GM23338 (cell line): ENCODE measurements around the gene BATF3. TPM values are rescaled to one million over a fixed set of nuclear protein-coding genes. Genes with fewer than 3 reads are reported as not detected.

Experiments
- ATAC-seq: fragments of 200-7000 bp; cut with Tn5 transposase; 3 replicates; pipeline ENCODE4 v1.9.1; 2020
- DNase-seq: peaks from one replicate; pipeline ENCODE4 v3.0.0-alpha.2; 2015; ENCODE audit warnings: low spot score
- H2AFZ ChIP-seq: fragments of 200-600 bp; sonication (generic); 2 replicates; pipeline ENCODE4 v1.8.0; 2016; ENCODE audit warnings: antibody characterized with exemption, mild to moderate bottlenecking, moderate library complexity
- H3F3A ChIP-seq: fragments of 200-600 bp; sonication (generic); replicated peaks from 2 replicates; pipeline ENCODE4 v1.8.0; 2017; ENCODE audit warnings: antibody characterized with exemption, mixed run types, low read depth
- H3K27ac ChIP-seq: fragments of 200-600 bp; sonication (generic); 2 replicates; pipeline ENCODE4 v1.6.1; 2016; ENCODE audit warnings: low read depth
- H3K27me3 ChIP-seq: fragments of 200-600 bp; sonication (generic); 2 replicates; pipeline ENCODE4 v1.8.0; 2016; ENCODE audit warnings: mild to moderate bottlenecking, mixed run types, moderate library complexity; ENCODE audit not compliant: insufficient read depth
- H3K36me3 ChIP-seq: fragments of 200-600 bp; sonication (generic); 2 replicates; pipeline ENCODE4 v1.8.0; 2016; ENCODE audit warnings: mild to moderate bottlenecking; ENCODE audit not compliant: insufficient read depth
- H3K4me1 ChIP-seq: fragments of 200-600 bp; sonication (generic); 2 replicates; pipeline ENCODE4 v1.8.0; 2016; ENCODE audit warnings: mild to moderate bottlenecking, moderate library complexity; ENCODE audit not compliant: insufficient read depth
- H3K4me2 ChIP-seq: fragments of 200-600 bp; sonication (generic); 2 replicates; pipeline ENCODE4 v1.7.1; 2017; ENCODE audit warnings: mixed run types
- H3K4me3 ChIP-seq: fragments of 200-600 bp; sonication (generic); 2 replicates; pipeline ENCODE4 v1.6.1; 2016; ENCODE audit warnings: mixed run types
- H3K79me2 ChIP-seq: fragments of 200-600 bp; sonication (generic); replicated peaks from 2 replicates; pipeline ENCODE4 v1.8.0; 2017; ENCODE audit warnings: mild to moderate bottlenecking; ENCODE audit not compliant: insufficient read depth
- H3K9me2 ChIP-seq: fragments of 200-600 bp; sonication (generic); 2 replicates; pipeline ENCODE4 v1.8.0; 2017; ENCODE audit not compliant: insufficient read depth
- H4K20me1 ChIP-seq: fragments of 200-600 bp; sonication (generic); replicated peaks from 2 replicates; pipeline ENCODE4 v1.8.0; 2017; ENCODE audit warnings: mild to moderate bottlenecking; ENCODE audit not compliant: insufficient read depth
- H3K27ac Mint-ChIP-seq: 2 replicates; pipeline ENCODE4 v1.8.0; 2020; ENCODE audit warnings: inconsistent platforms, mild to moderate bottlenecking, moderate library complexity, mixed read lengths
- H3K27me3 Mint-ChIP-seq: 3 replicates; pipeline ENCODE4 v1.8.0; 2022; ENCODE audit warnings: low read depth, mild to moderate bottlenecking, moderate library complexity, mixed read lengths, inconsistent platforms; ENCODE audit not compliant: insufficient read depth, poor library complexity
- H3K36me3 Mint-ChIP-seq: 3 replicates; pipeline ENCODE4 v1.8.0; 2021; ENCODE audit warnings: low read depth, mild to moderate bottlenecking, inconsistent platforms, moderate library complexity, mixed read lengths
- H3K4me1 Mint-ChIP-seq: 3 replicates; pipeline ENCODE4 v1.8.0; 2020; ENCODE audit warnings: mild to moderate bottlenecking, inconsistent platforms, mixed read lengths
- H3K4me3 Mint-ChIP-seq: 3 replicates; pipeline ENCODE4 v1.8.0; 2021; ENCODE audit warnings: moderate library complexity, mild to moderate bottlenecking, inconsistent platforms, mixed read lengths
- H3K9me3 Mint-ChIP-seq: 3 replicates; pipeline ENCODE4 v1.8.0; 2020; ENCODE audit warnings: moderate library complexity, mild to moderate bottlenecking, inconsistent platforms, mixed read lengths
- CREB1 ChIP-seq: fragments of 250-450 bp; sonication (Bioruptor Pico); IDR thresholded peaks from 2 replicates; pipeline ENCODE4 v1.5.0; 2020; ENCODE audit warnings: low read depth, mild to moderate bottlenecking, moderate library complexity
- EZH2 ChIP-seq: fragments of 200-600 bp; sonication (generic); IDR thresholded peaks from one replicate; pipeline ENCODE4 v1.8.0; 2017; ENCODE audit warnings: antibody characterized with exemption, mild to moderate bottlenecking, low read depth; ENCODE audit not compliant: unreplicated experiment
- EZH2phosphoT487 ChIP-seq: fragments of 200-600 bp; sonication (generic); IDR thresholded peaks from one replicate; pipeline ENCODE4 v1.8.1; 2018; ENCODE audit warnings: antibody characterized with exemption; ENCODE audit not compliant: unreplicated experiment
- JUNB ChIP-seq: IDR thresholded peaks from one replicate; pipeline ENCODE4 v1.6.1; 2016; ENCODE audit warnings: antibody characterized with exemption; ENCODE audit not compliant: unreplicated experiment
- NANOG ChIP-seq: IDR thresholded peaks from 2 replicates; pipeline ENCODE4 v1.6.1; 2016; ENCODE audit warnings: antibody characterized with exemption, borderline replicate concordance
- POLR2AphosphoS5 ChIP-seq: IDR thresholded peaks from 2 replicates; pipeline ENCODE4 v1.6.1; 2016; ENCODE audit warnings: antibody characterized with exemption, low read depth
- STAT1 ChIP-seq: IDR thresholded peaks from one replicate; pipeline ENCODE4 v1.6.1; 2016; ENCODE audit warnings: antibody characterized with exemption; ENCODE audit not compliant: unreplicated experiment
- ZNF114 ChIP-seq: fragments of 250-450 bp; sonication (Bioruptor Pico); IDR thresholded peaks from 2 replicates; pipeline ENCODE4 v1.5.0; 2020; ENCODE audit warnings: mild to moderate bottlenecking, moderate library complexity
- ZNF331 ChIP-seq: fragments of 250-450 bp; sonication (Bioruptor Pico); IDR thresholded peaks from 2 replicates; pipeline ENCODE4 v1.5.0; 2020; ENCODE audit warnings: low read depth, mild to moderate bottlenecking, moderate library complexity
- polyA plus RNA-seq: library from polyadenylated mRNA; unstranded; fragments of >200 nt; fragmentation: Nextera tagmentation; extraction: Ambion mirVana; gene quantifications from 2 replicates; pipeline ENCODE4 v1.2.1, GENCODE V29; 2016
- total RNA-seq: library from RNA; depleted of rRNA; stranded (reverse); fragments of >200 nt; shearing (Covaris generic); gene quantifications from 2 replicates; pipeline ENCODE4 v1.2.3, GENCODE V29; 2014
- TF ChIP-seq, protein P1 (sequence below): IDR thresholded peaks from one replicate; pipeline ENCODE4 v1.6.1; 2018; ENCODE audit warnings: antibody characterized with exemption; ENCODE audit not compliant: unreplicated experiment
- TF ChIP-seq, protein P2 (sequence below): fragments of 250-450 bp; sonication (Bioruptor Pico); IDR thresholded peaks from 2 replicates; pipeline ENCODE4 v1.5.0; 2020; ENCODE audit warnings: mild to moderate bottlenecking, moderate library complexity
- TF ChIP-seq, protein P3 (sequence below): IDR thresholded peaks from 2 replicates; pipeline ENCODE4 v1.6.1; 2016; ENCODE audit warnings: antibody characterized with exemption
- TF ChIP-seq, protein P4 (sequence below), 2 experiments: fragments of 200-600 bp in 1 of 2; sonication (generic) in 1 of 2; conservative IDR thresholded peaks; 2 replicates each; pipeline versions ENCODE4 v1.5.1 to v1.6.1; 2016 to 2017; ENCODE audit warnings: antibody characterized with exemption in 2 of 2, low read depth in 2 of 2, mild to moderate bottlenecking in 2 of 2, moderate library complexity in 1 of 2

Gene BATF3
- total and polyA plus RNA-seq, 2 experiments from 2014 or later: 3.6 to 7.8 TPM

DNA sequence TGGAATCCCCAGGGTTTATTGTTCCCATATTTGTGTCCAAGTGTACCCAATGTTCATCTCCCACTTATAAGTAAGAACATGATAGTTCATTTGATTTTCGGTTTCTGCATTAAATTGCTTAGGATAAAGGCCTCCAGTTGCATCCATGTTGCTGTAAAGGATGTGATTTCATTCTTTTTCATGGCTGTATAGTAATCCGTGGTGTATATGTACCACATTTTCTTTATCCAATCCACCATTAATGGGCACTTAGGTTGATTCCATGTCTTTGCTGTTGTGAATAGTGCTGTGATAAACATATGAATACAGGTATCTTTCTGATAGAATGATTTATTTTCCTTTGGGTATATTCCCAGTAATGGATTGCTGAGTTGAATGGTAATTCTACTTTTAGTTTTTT is 20.0 kb upstream of the BATF3 start:
- Mint-ChIP-seq H3K9me3 (peaks cover 11% of the 10 kb centered on the region), H3K36me3 (peaks cover 13% of the 10 kb centered on the region), H3K4me3 (no peak overlapping the region), H3K27me3 (peaks cover 1% of the 10 kb centered on the region), H3K4me1 (no peaks in the 10 kb centered on the region), H3K27ac (no peak overlapping the region)
- no peak overlapping the region for H3K4me3 ChIP-seq
- H3K27ac ChIP-seq: no peak overlapping the region
- ATAC-seq (no peak), DNase-seq (no peak)
- H3K4me2 ChIP-seq: no peak overlapping the region
- no peaks in the 10 kb centered on the region for H3K79me2 ChIP-seq
- H3F3A ChIP-seq: 0 out of 2 replicates have a peak, but pooled peaks cover 4% of the 10 kb centered on the region
- TF ChIP-seq EZH2 (no peak), STAT1 (no peak), ZNF331 (no peak), POLR2AphosphoS5 (no peak), ZNF114 (no peak), NANOG (no peak), JUNB (no peak), EZH2phosphoT487 (no peak), CREB1 (CRISPR knock-in tag) (no peak)
- TF ChIP-seq, protein P1, sequence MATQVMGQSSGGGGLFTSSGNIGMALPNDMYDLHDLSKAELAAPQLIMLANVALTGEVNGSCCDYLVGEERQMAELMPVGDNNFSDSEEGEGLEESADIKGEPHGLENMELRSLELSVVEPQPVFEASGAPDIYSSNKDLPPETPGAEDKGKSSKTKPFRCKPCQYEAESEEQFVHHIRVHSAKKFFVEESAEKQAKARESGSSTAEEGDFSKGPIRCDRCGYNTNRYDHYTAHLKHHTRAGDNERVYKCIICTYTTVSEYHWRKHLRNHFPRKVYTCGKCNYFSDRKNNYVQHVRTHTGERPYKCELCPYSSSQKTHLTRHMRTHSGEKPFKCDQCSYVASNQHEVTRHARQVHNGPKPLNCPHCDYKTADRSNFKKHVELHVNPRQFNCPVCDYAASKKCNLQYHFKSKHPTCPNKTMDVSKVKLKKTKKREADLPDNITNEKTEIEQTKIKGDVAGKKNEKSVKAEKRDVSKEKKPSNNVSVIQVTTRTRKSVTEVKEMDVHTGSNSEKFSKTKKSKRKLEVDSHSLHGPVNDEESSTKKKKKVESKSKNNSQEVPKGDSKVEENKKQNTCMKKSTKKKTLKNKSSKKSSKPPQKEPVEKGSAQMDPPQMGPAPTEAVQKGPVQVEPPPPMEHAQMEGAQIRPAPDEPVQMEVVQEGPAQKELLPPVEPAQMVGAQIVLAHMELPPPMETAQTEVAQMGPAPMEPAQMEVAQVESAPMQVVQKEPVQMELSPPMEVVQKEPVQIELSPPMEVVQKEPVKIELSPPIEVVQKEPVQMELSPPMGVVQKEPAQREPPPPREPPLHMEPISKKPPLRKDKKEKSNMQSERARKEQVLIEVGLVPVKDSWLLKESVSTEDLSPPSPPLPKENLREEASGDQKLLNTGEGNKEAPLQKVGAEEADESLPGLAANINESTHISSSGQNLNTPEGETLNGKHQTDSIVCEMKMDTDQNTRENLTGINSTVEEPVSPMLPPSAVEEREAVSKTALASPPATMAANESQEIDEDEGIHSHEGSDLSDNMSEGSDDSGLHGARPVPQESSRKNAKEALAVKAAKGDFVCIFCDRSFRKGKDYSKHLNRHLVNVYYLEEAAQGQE: no peak
- TF ChIP-seq, protein P2, sequence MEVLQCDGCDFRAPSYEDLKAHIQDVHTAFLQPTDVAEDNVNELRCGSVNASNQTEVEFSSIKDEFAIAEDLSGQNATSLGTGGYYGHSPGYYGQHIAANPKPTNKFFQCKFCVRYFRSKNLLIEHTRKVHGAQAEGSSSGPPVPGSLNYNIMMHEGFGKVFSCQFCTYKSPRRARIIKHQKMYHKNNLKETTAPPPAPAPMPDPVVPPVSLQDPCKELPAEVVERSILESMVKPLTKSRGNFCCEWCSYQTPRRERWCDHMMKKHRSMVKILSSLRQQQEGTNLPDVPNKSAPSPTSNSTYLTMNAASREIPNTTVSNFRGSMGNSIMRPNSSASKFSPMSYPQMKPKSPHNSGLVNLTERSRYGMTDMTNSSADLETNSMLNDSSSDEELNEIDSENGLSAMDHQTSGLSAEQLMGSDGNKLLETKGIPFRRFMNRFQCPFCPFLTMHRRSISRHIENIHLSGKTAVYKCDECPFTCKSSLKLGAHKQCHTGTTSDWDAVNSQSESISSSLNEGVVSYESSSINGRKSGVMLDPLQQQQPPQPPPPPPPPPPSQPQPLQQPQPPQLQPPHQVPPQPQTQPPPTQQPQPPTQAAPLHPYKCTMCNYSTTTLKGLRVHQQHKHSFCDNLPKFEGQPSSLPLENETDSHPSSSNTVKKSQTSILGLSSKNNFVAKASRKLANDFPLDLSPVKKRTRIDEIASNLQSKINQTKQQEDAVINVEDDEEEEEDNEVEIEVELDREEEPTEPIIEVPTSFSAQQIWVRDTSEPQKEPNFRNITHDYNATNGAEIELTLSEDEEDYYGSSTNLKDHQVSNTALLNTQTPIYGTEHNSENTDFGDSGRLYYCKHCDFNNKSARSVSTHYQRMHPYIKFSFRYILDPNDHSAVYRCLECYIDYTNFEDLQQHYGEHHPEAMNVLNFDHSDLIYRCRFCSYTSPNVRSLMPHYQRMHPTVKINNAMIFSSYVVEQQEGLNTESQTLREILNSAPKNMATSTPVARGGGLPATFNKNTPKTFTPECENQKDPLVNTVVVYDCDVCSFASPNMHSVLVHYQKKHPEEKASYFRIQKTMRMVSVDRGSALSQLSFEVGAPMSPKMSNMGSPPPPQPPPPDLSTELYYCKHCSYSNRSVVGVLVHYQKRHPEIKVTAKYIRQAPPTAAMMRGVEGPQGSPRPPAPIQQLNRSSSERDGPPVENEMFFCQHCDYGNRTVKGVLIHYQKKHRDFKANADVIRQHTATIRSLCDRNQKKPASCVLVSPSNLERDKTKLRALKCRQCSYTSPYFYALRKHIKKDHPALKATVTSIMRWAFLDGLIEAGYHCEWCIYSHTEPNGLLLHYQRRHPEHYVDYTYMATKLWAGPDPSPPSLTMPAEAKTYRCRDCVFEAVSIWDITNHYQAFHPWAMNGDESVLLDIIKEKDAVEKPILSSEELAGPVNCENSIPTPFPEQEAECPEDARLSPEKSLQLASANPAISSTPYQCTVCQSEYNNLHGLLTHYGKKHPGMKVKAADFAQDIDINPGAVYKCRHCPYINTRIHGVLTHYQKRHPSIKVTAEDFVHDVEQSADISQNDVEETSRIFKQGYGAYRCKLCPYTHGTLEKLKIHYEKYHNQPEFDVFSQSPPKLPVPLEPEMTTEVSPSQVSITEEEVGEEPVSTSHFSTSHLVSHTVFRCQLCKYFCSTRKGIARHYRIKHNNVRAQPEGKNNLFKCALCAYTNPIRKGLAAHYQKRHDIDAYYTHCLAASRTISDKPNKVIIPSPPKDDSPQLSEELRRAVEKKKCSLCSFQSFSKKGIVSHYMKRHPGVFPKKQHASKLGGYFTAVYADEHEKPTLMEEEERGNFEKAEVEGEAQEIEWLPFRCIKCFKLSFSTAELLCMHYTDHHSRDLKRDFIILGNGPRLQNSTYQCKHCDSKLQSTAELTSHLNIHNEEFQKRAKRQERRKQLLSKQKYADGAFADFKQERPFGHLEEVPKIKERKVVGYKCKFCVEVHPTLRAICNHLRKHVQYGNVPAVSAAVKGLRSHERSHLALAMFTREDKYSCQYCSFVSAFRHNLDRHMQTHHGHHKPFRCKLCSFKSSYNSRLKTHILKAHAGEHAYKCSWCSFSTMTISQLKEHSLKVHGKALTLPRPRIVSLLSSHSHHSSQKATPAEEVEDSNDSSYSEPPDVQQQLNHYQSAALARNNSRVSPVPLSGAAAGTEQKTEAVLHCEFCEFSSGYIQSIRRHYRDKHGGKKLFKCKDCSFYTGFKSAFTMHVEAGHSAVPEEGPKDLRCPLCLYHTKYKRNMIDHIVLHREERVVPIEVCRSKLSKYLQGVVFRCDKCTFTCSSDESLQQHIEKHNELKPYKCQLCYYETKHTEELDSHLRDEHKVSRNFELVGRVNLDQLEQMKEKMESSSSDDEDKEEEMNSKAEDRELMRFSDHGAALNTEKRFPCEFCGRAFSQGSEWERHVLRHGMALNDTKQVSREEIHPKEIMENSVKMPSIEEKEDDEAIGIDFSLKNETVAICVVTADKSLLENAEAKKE (CRISPR knock-in tag): no peak
- TF ChIP-seq, protein P3, sequence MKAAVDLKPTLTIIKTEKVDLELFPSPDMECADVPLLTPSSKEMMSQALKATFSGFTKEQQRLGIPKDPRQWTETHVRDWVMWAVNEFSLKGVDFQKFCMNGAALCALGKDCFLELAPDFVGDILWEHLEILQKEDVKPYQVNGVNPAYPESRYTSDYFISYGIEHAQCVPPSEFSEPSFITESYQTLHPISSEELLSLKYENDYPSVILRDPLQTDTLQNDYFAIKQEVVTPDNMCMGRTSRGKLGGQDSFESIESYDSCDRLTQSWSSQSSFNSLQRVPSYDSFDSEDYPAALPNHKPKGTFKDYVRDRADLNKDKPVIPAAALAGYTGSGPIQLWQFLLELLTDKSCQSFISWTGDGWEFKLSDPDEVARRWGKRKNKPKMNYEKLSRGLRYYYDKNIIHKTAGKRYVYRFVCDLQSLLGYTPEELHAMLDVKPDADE: no peak
- TF ChIP-seq, protein P4, sequence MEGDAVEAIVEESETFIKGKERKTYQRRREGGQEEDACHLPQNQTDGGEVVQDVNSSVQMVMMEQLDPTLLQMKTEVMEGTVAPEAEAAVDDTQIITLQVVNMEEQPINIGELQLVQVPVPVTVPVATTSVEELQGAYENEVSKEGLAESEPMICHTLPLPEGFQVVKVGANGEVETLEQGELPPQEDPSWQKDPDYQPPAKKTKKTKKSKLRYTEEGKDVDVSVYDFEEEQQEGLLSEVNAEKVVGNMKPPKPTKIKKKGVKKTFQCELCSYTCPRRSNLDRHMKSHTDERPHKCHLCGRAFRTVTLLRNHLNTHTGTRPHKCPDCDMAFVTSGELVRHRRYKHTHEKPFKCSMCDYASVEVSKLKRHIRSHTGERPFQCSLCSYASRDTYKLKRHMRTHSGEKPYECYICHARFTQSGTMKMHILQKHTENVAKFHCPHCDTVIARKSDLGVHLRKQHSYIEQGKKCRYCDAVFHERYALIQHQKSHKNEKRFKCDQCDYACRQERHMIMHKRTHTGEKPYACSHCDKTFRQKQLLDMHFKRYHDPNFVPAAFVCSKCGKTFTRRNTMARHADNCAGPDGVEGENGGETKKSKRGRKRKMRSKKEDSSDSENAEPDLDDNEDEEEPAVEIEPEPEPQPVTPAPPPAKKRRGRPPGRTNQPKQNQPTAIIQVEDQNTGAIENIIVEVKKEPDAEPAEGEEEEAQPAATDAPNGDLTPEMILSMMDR (conservative IDR thresholded peaks at IDR 0.05; ENCODE audit: low read depth in 2 of 2): no peak
- H3K27me3 ChIP-seq: no peaks in the 10 kb centered on the region
- no peaks in the 10 kb centered on the region for H3K4me1 ChIP-seq
- no peaks in the 10 kb centered on the region for H3K36me3 ChIP-seq
- no peaks in the 10 kb centered on the region for H4K20me1 ChIP-seq
- no peaks in the 10 kb centered on the region for H3K9me2 ChIP-seq
- no peak overlapping the region for H2AFZ ChIP-seq
